Heart left ventricle (tissue), 16 donors: ENCODE results near the gene GRK5. TPM values are rescaled to one million over a fixed set of nuclear protein-coding genes. Genes with fewer than 3 reads are reported as not detected.

Experiments used
- ATAC-seq, 4 donors: fragments of 200-7000 bp; cut with Tn5 transposase; one replicate each; pipeline ENCODE4 v1.9.1; 2020 to 2022; ENCODE audit warnings: moderate library complexity in 4 of 4, mild to moderate bottlenecking in 3 of 4, moderate number of reproducible peaks in 1 of 4
- DNase-seq, 5 donors: peaks; one replicate each; pipeline ENCODE4 v3.0.0-alpha.2; 2020
- H3K27ac ChIP-seq, 12 donors: fragments of 200-600 bp; sonication (generic) in 4 of 12; one replicate each; pipeline versions ENCODE4 v1.5.0 to v1.8.0; 2016 to 2022; ENCODE audit warnings: mild to moderate bottlenecking in 2 of 12
- H3K27me3 ChIP-seq, 9 donors: fragments of 200-600 bp; sonication (generic) in 2 of 9; one replicate each; pipeline versions ENCODE4 v1.5.1 to v1.8.0; 2016 to 2022; ENCODE audit warnings: mild to moderate bottlenecking in 3 of 9
- H3K36me3 ChIP-seq, 9 donors: fragments of 200-600 bp; sonication (generic) in 2 of 9; one replicate each; pipeline versions ENCODE4 v1.5.0 to v1.8.0; 2018 to 2022; ENCODE audit warnings: mild to moderate bottlenecking in 2 of 9
- H3K4me1 ChIP-seq, 12 donors: fragments of 200-600 bp; sonication (generic) in 4 of 12; one replicate each; pipeline versions ENCODE4 v1.5.0 to v1.8.0; 2016 to 2022; ENCODE audit warnings: mild to moderate bottlenecking in 3 of 12
- H3K4me3 ChIP-seq, 12 donors: fragments of 200-600 bp; sonication (generic) in 4 of 12; one replicate each; pipeline versions ENCODE4 v1.5.0 to v1.8.0; 2017 to 2022; ENCODE audit warnings: mild to moderate bottlenecking in 9 of 12, moderate library complexity in 4 of 12
- H3K9me3 ChIP-seq, 12 donors: fragments of 200-600 bp; sonication (generic) in 4 of 12; one replicate each; pipeline versions ENCODE4 v1.5.0 to v1.8.0; 2016 to 2022; ENCODE audit warnings: mild to moderate bottlenecking in 1 of 12
- POLR2A ChIP-seq, 2 donors: fragments of 450-650 bp; IDR thresholded peaks; one replicate each; pipeline ENCODE4 v1.6.1; 2017; ENCODE audit warnings: antibody characterized with exemption in 2 of 2, mild to moderate bottlenecking in 2 of 2, moderate library complexity in 2 of 2
- WGBS, 4 donors: extraction: QIAGEN DNeasy Blood & Tissue Kit in 2 of 4; methylation state at CpG; one replicate each; pipeline versions ENCODE4 v1.1.5 to v1.1.7; 2013 to 2018; 5-methylcytosine and 5-hydroxymethylcytosine counted together
- intact Hi-C, 10 donors: fragments of 100-400 bp; cut with DNase I; formaldehyde crosslinking; loops; one replicate each; pipeline versions ENCODE4 v1.11.1 to v1.14.2; 2022
- polyA plus RNA-seq, 2 donors: library from polyadenylated mRNA; stranded (reverse); fragments of 200-250 nt; gene quantifications; one replicate each; pipeline ENCODE4 v1.2.3, GENCODE V29; 2013
- total RNA-seq, 9 donors: library from RNA; depleted of rRNA in 2 of 9; stranded (reverse); fragments of >200 nt in 2 of 9; fragmentation: NEBNext Ultra II Directional in 3 of 9; extraction: Animal tissue kit (Norgen Biotek cat#: 25700) in 3 of 9; gene quantifications; one replicate each; pipeline versions ENCODE4 v1.1.0 to v1.2.4, GENCODE V29; 2016 to 2023
- TF ChIP-seq, protein P1 (sequence below), 12 donors: fragments of 200-600 bp; sonication (generic) in 4 of 12; IDR thresholded peaks; one replicate each; pipeline versions ENCODE4 v1.5.0 to v1.8.0; 2018 to 2022; ENCODE audit warnings: antibody characterized with exemption in 12 of 12, mild to moderate bottlenecking in 5 of 12
- donor health status: ischemic (EF 13 %, LVEDD 7.1; RV severe dilation, severe dysfunction).
- donor health status: healthy with polysubstance abuse.
- donor health status: DM: no; HTN: yes; CAD: no.
- donor health status: DM: no; HTN: no; CAD: no.
- donor health status: ischemic (EF 25% LVEDD 6.9; RV normal size, moderate dysfunction).
- donor health status: ischemic (EF 25% LVEDD 5.7; RV mildly dilated, moderate dysfunction).
- donor health status: healthy.
- donor health status: DM: yes; HTN: yes; CAD: no.
- donor health status: ischemic (EF 35%, LVEDD 5.7; RV mildly dilated, moderate dysfunction).
- donor health status: nonischemic (EF 11% LVEDD 7.7; RV severe dilation, severe dysfunction).
- donor health status: DM: yes; HTN: yes; CAD: no.
- donor health status: PGD.
- donor health status: ischemic (EF 29% LVEDD 5.4; RV normal size, mild dysfunction).
- donor health status: nonischemic (EF 23%, LVEDD 6.1; RV moderate dilation, normal function).

The GRK5 gene
- total and polyA plus RNA-seq, 11 donors = 13.1 to 58.0 (median 30.2) TPM

- intact Hi-C loops = no loop called here
- H3K27me3 ChIP-seq = no peaks in the 10 kb centered on the region
- TF ChIP-seq, protein P1, sequence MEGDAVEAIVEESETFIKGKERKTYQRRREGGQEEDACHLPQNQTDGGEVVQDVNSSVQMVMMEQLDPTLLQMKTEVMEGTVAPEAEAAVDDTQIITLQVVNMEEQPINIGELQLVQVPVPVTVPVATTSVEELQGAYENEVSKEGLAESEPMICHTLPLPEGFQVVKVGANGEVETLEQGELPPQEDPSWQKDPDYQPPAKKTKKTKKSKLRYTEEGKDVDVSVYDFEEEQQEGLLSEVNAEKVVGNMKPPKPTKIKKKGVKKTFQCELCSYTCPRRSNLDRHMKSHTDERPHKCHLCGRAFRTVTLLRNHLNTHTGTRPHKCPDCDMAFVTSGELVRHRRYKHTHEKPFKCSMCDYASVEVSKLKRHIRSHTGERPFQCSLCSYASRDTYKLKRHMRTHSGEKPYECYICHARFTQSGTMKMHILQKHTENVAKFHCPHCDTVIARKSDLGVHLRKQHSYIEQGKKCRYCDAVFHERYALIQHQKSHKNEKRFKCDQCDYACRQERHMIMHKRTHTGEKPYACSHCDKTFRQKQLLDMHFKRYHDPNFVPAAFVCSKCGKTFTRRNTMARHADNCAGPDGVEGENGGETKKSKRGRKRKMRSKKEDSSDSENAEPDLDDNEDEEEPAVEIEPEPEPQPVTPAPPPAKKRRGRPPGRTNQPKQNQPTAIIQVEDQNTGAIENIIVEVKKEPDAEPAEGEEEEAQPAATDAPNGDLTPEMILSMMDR (IDR thresholded peaks at IDR 0.05) = no peak
- no peak for TF ChIP-seq POLR2A (IDR thresholded peaks at IDR 0.05)
- peaks cover 0 to 34% (median 8%) of the 10 kb centered on the region in 9 donors for H3K36me3 ChIP-seq
- H3K4me3 ChIP-seq = no peak overlapping the region
- WGBS, 4 donors = 66 to 94% (median 82%) methylated on average over 2 of the region's 2 CpGs
- ATAC-seq = no peak
- DNase-seq = no peak
- no peak overlapping the region for H3K27ac ChIP-seq
- peaks cover 0 to 48% (median 10%) of the 10 kb centered on the region in 12 donors for H3K4me1 ChIP-seq
- no peaks in the 10 kb centered on the region for H3K9me3 ChIP-seq
These were observed 120.9 kb downstream of the GRK5 start for GRCh38 chr10:119328223-119328622.

DNA sequence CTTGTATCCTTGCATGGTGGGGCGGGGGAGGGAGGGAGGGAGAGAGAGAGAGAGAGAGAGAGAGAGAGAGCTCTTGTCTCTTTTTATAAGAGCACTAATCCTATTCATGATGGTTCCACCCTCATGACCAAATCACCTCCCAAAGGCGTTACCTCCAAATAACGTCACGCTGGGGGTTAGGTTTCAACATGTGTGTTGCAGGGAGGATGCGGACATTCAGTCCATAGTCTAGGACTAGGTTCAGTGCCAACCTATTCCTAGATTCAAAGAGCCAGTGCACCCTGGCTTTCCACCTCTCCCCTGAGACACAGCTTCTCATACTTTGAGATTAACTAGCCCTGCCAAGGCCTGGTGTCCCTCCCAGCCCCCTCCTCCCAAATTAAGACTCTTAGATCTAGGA lies 123.0 kb downstream of the GRK5 start:
- 88 to 93% (median 90%) methylated on average over 5 of the region's 5 CpGs for WGBS, 4 donors
- peaks cover 0 to 46% (median 11%) of the 10 kb centered on the region in 9 donors for H3K36me3 ChIP-seq
- no peaks in the 10 kb centered on the region for H3K9me3 ChIP-seq
- DNase-seq = no peak
- peak in 2 of 4 donors; percentile 3 to 18 for ATAC-seq
- TF ChIP-seq, protein P1 (IDR thresholded peaks at IDR 0.05) = no peak
- TF ChIP-seq POLR2A (IDR thresholded peaks at IDR 0.05) = no peak
- intact Hi-C loops = no loop called here
- no peak overlapping the region for H3K4me3 ChIP-seq
- no peaks in the 10 kb centered on the region for H3K27me3 ChIP-seq
- H3K4me1 ChIP-seq = peaks cover 0 to 51% (median 9%) of the 10 kb centered on the region in 12 donors
- H3K27ac ChIP-seq = peak overlapping the region in 8 of 12 donors; percentile 10 to 58 (median 40)

GRCh38 chr10:119331061-119331460 lies 123.7 kb downstream of the GRK5 start:
- TF ChIP-seq, protein P1 (IDR thresholded peaks at IDR 0.05) = no peak
- no peak for TF ChIP-seq POLR2A (IDR thresholded peaks at IDR 0.05)
- peak in 2 of 5 donors; percentile 63 to 69 for DNase-seq
- Histone ChIP-seq H3K4me1 (peaks cover 0 to 51% (median 16%) of the 10 kb centered on the region in 12 donors), H3K27me3 (no peaks in the 10 kb centered on the region), H3K4me3 (no peak overlapping the region), H3K36me3 (peaks cover 0 to 46% (median 11%) of the 10 kb centered on the region in 9 donors), H3K27ac (peak overlapping the region in 11 of 12 donors; percentile 10 to 58 (median 43)), H3K9me3 (no peaks in the 10 kb centered on the region)
- intact Hi-C loops = no loop called here
- 56 to 71% (median 62%) methylated on average over 13 to 15 of the region's 15 CpGs for WGBS, 4 donors
- peak in 1 of 4 donors; percentile 39 for ATAC-seq

DNA sequence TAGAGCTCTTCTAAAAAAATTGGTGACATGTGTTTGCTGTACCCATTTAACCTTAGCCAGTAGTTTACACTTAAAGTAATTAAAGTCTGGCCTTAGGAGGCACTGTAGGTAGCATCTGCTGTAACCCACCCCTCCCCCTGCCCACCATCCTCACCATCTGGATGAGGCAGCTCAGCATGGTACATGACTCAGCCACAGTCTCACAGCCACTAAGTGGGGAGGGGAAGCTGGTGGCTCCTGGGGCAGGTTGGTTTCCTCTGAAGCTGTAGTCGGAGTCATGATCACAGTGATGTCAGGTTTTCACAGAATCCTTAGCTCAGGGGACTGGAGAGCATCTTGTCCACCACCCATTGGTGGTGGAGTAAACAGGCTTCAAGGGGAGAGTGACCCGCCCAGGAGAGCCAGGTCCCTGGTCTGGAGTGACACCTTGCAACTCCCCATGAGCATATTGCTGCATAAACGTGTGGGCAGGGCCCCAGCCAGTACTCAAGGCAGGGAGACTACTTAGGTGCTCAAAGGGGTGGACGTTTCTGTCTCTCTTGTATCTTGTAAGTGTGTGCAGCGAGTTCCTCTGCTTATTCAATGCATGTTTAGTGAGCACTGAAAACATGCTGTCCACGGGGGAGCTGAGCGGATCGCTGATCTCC lies 125.9 kb downstream of the GRK5 start:
- intact Hi-C loops = loop anchor here in 1 of 10 donors (2.0 kb wide), 1 partner anchor 14 kb away; no protein-coding TSS in a partner anchor
- WGBS, 4 donors = 84 to 88% (median 85%) methylated on average over 7 to 8 of the region's 8 CpGs
- TF ChIP-seq POLR2A (IDR thresholded peaks at IDR 0.05) = no peak
- TF ChIP-seq, protein P1 (IDR thresholded peaks at IDR 0.05) = no peak
- ATAC-seq = no peak
- Histone ChIP-seq H3K27me3 (no peaks in the 10 kb centered on the region), H3K9me3 (no peaks in the 10 kb centered on the region), H3K36me3 (peaks cover 0 to 34% (median 7%) of the 10 kb centered on the region in 9 donors), H3K4me1 (peaks cover 0 to 65% (median 20%) of the 10 kb centered on the region in 12 donors), H3K4me3 (no peak overlapping the region), H3K27ac (peak overlapping the region in 1 of 12 donors; percentile 82)
- peak in 3 of 5 donors; percentile 18 to 35 (median 21) for DNase-seq
